Endothelial cell of umbilical vein (primary cell): ENCODE measurements around the gene SOCS4. TPM values are rescaled to one million over a fixed set of nuclear protein-coding genes. Genes with fewer than 3 reads are reported as not detected.

ENCODE experiments used
- BruUV-seq: library from RNA; stranded (reverse); fragments of 400-500 nt; replicated peaks from 2 replicates; lab custom pipeline; 2021; lab: Mats Ljungman, UMichigan
- CTCF ChIA-PET: fragments of 300-600, 350-600 bp; sonication (Branson Sonifier 250); formaldehyde crosslinking; loops from one replicate; lab custom pipeline; 2021; ENCODE audit warnings: antibody characterized with exemption, inconsistent platforms; lab: Charles Lee
- POLR2A ChIA-PET: fragments of 300-600, 350-600 bp; sonication (Branson Sonifier 250); formaldehyde crosslinking; loops from one replicate; lab custom pipeline; 2021; ENCODE audit warnings: antibody characterized with exemption, inconsistent platforms; lab: Charles Lee
- DNase-seq: peaks from one replicate; pipeline ENCODE4 v3.0.0-alpha.2; 2011; ENCODE audit warnings: low read depth, low spot score
- FAIRE-seq: peaks from 2 replicates; lab custom pipeline; 2011; peaks lifted over from hg19 to GRCh38; lab: Jason Lieb, UNC
- H2AFZ ChIP-seq: 2 replicates; pipeline ENCODE4 v1.6.0; 2012; ENCODE audit warnings: low read depth, low read length, control low read depth, inconsistent platforms
- H3K27ac ChIP-seq: 2 replicates; pipeline ENCODE4 v1.5.1; 2011; ENCODE audit warnings: low read depth, mild to moderate bottlenecking, control low read depth, low read length, moderate library complexity; ENCODE audit not compliant: insufficient read depth
- H3K27me3 ChIP-seq, 2 experiments: 2 replicates each; pipeline versions ENCODE4 v1.6.0 to v1.6.1; 2011; ENCODE audit warnings: low read length in 2 of 2, mixed read lengths in 1 of 2; ENCODE audit not compliant: control insufficient read depth in 2 of 2, insufficient read depth in 2 of 2
- H3K36me3 ChIP-seq, 2 experiments: 2 replicates in 1 of 2; 3 replicates in 1 of 2; pipeline ENCODE4 v1.5.1; 2011; ENCODE audit warnings: low read length in 2 of 2, mild to moderate bottlenecking in 1 of 2, moderate library complexity in 1 of 2; ENCODE audit not compliant: control insufficient read depth in 2 of 2, insufficient read depth in 2 of 2; ENCODE audit errors: extremely low read depth in 1 of 2
- H3K4me1 ChIP-seq: 3 replicates; pipeline ENCODE4 v1.5.1; 2011; ENCODE audit warnings: mild to moderate bottlenecking, low read length; ENCODE audit not compliant: control insufficient read depth, insufficient read depth; ENCODE audit errors: extremely low read depth
- H3K4me2 ChIP-seq: 2 replicates; pipeline ENCODE4 v1.6.1; 2011; ENCODE audit warnings: low read length, control low read depth, mixed read lengths; ENCODE audit not compliant: insufficient read depth
- H3K4me3 ChIP-seq, 3 experiments: fragments of 200-600 bp in 1 of 3; sonication (generic), shearing (Covaris generic) in 1 of 3; replicated peaks in 1 of 3; 2 replicates each; pipeline ENCODE4 v1.5.1; 2011 to 2016; ENCODE audit warnings: control low read depth in 3 of 3, low read length in 3 of 3, mild to moderate bottlenecking in 2 of 3, inconsistent platforms in 1 of 3, low read depth in 1 of 3, moderate library complexity in 1 of 3; ENCODE audit not compliant: insufficient read depth in 1 of 3
- H3K79me2 ChIP-seq: 2 replicates; pipeline ENCODE4 v1.6.0; 2012; ENCODE audit warnings: low read length, inconsistent platforms; ENCODE audit not compliant: control insufficient read depth, insufficient read depth
- H3K9ac ChIP-seq: replicated peaks from 2 replicates; pipeline ENCODE3; 2011; ENCODE audit warnings: low read length, control low read depth; ENCODE audit not compliant: insufficient read depth; ENCODE audit errors: extremely low read depth
- H3K9me1 ChIP-seq: replicated peaks from 3 replicates; pipeline ENCODE4 v1.6.0; 2011; ENCODE audit warnings: mild to moderate bottlenecking, low read length; ENCODE audit not compliant: control insufficient read depth, insufficient read depth; ENCODE audit errors: extremely low read depth
- H3K9me3 ChIP-seq: replicated peaks from 2 replicates; pipeline ENCODE4 v1.5.1; 2012; ENCODE audit warnings: low read length, inconsistent platforms; ENCODE audit not compliant: control insufficient read depth, insufficient read depth
- H4K20me1 ChIP-seq: replicated peaks from 2 replicates; pipeline ENCODE3; 2011; ENCODE audit warnings: mild to moderate bottlenecking, low read length; ENCODE audit not compliant: control insufficient read depth, insufficient read depth; ENCODE audit errors: extremely low read depth
- CTCF ChIP-seq, 2 donors: IDR thresholded peaks; 1 replicate in 1 of 2; 2 replicates in 1 of 2; pipeline ENCODE4 v1.5.1; 2011; ENCODE audit warnings: low read length in 2 of 2, mild to moderate bottlenecking in 2 of 2, moderate library complexity in 2 of 2, control low read depth in 1 of 2, inconsistent platforms in 1 of 2, low read depth in 1 of 2; ENCODE audit not compliant: insufficient read depth in 1 of 2; ENCODE audit errors: extremely low read depth in 1 of 2
- EZH2 ChIP-seq: IDR thresholded peaks from 2 replicates; pipeline ENCODE4 v1.6.1; 2012; ENCODE audit warnings: borderline replicate concordance, low read depth, mild to moderate bottlenecking, moderate library complexity, low read length, inconsistent platforms; ENCODE audit not compliant: severe bottlenecking
- FOS ChIP-seq: IDR thresholded peaks from 2 replicates; pipeline ENCODE4 v1.6.1; 2011; ENCODE audit warnings: mild to moderate bottlenecking, low read length, moderate library complexity, borderline replicate concordance; ENCODE audit not compliant: insufficient read depth
- GATA2 ChIP-seq: IDR thresholded peaks from 2 replicates; pipeline ENCODE4 v1.7.0; 2011; ENCODE audit warnings: low read depth, mild to moderate bottlenecking, moderate library complexity, mixed read lengths, low read length; ENCODE audit not compliant: insufficient read length, insufficient read depth
- JUN ChIP-seq: IDR thresholded peaks from 2 replicates; pipeline ENCODE4 v1.6.1; 2011; ENCODE audit warnings: borderline replicate concordance, low read depth; ENCODE audit not compliant: insufficient read length, insufficient read depth
- MAX ChIP-seq: IDR thresholded peaks from 2 replicates; pipeline ENCODE4 v1.6.1; 2011; ENCODE audit not compliant: insufficient read depth, insufficient read length
- MYC ChIP-seq: IDR thresholded peaks from one replicate; pipeline ENCODE4 v1.6.1; 2011; ENCODE audit warnings: mild to moderate bottlenecking, low read depth, low read length
- POLR2A ChIP-seq: IDR thresholded peaks from 2 replicates; pipeline ENCODE4 v1.6.1; 2012; ENCODE audit warnings: low read depth, mild to moderate bottlenecking, control low read depth, low read length
- POLR2AphosphoS5 ChIP-seq: IDR thresholded peaks from 2 replicates; pipeline ENCODE4 v1.6.1; 2012; ENCODE audit warnings: low read depth, mild to moderate bottlenecking, control low read depth, low read length, moderate library complexity; ENCODE audit not compliant: insufficient read depth
- dilution Hi-C: fragments of 300-500 bp; cut with MboI; formaldehyde crosslinking; loops from one replicate; pipeline ENCODE4 v1.15.0; 2019; ENCODE audit warnings: low sequenced_read_pairs; ENCODE audit not compliant: extremely low pct_ligation_motif_present
- intact Hi-C: fragments of 100-400 bp; cut with micrococcal nuclease; formaldehyde crosslinking; loops from one replicate; pipeline ENCODE4 v1.10.0; 2022
- polyA plus RNA-seq, 4 experiments: library from polyadenylated mRNA; depleted of rRNA in 3 of 4; stranded (reverse) in 3 of 4; unstranded in 1 of 4; fragments of >200 nt; gene quantifications; 2 replicates each; pipeline versions ENCODE4 v1.2.1 to v1.2.3, GENCODE V29; 2011 to 2012; ENCODE audit warnings: missing spikeins in 1 of 4
- total RNA-seq: library from RNA; stranded (reverse); gene quantifications from 2 replicates; pipeline ENCODE4 v1.2.3, GENCODE V29; 2021

SOCS4 gene
- total and polyA plus RNA-seq, 2 donors (not counting 3 experiments of a cell fraction or from before 2014, with no cell fraction given) = 6.4 to 26.7 TPM

GRCh38 chr14:55097881-55098560, 71.0 kb downstream of the SOCS4 start:
- FAIRE-seq = no peak
- POLR2A ChIA-PET = no interaction called here
- Histone ChIP-seq H3K4me1 (peaks cover 13% of the 10 kb centered on the region), H2AFZ (peak overlapping the region; percentile 1), H3K9me1 (no peaks in the 10 kb centered on the region), H3K9me3 (no peaks in the 10 kb centered on the region), H3K79me2 (no peaks in the 10 kb centered on the region), H3K36me3 (no peaks in the 10 kb centered on the region), H3K9ac (no peak overlapping the region), H4K20me1 (no peaks in the 10 kb centered on the region), H3K4me3 (no peak overlapping the region), H3K4me2 (no peak overlapping the region), H3K27ac (no peak overlapping the region), H3K27me3 (no peaks in the 10 kb centered on the region)
- TF ChIP-seq GATA2 = no peak
- no peak for TF ChIP-seq CTCF (IDR thresholded peaks at IDR 0.05; ENCODE audit: extremely low read depth in 1 of 2, insufficient read depth in 1 of 2, low read depth in 1 of 2, low read length in 2 of 2)
- TF ChIP-seq EZH2 = no peak
- no peak for TF ChIP-seq POLR2A
- no peak for TF ChIP-seq POLR2AphosphoS5
- no peak for TF ChIP-seq MAX
- no peak for TF ChIP-seq MYC
- no peak for TF ChIP-seq JUN
- no peak for TF ChIP-seq FOS
- intact Hi-C loops = no loop called here
- dilution Hi-C loops = no loop called here
- CTCF ChIA-PET = interaction anchor here (0.7 to 3.9 kb wide), 6 partner anchors 8 to 588 kb away, joined by 3 to 19 read pairs (median 4); partner anchors contain the start of gene CGRRF1
- no peak for DNase-seq
- BruUV-seq = no TSS peak
